Nephron (organoid): Measurements from ENCODE around the gene CREM.
A peak's percentile ranks its signal among the peaks of the same experiment; 100 is the strongest.

Source experiments
- H3K27ac Mint-ChIP-seq, 3 experiments: 2 replicates each; pipeline ENCODE4 v1.8.0; 2020; ENCODE audit warnings: mixed read lengths in 3 of 3, mild to moderate bottlenecking in 2 of 3, moderate library complexity in 1 of 3
- H3K27me3 Mint-ChIP-seq: 2 replicates; pipeline ENCODE4 v1.8.0; 2021; ENCODE audit warnings: low read depth, mild to moderate bottlenecking, moderate library complexity, mixed read lengths
- H3K36me3 Mint-ChIP-seq: 2 replicates; pipeline ENCODE4 v1.8.0; 2020; ENCODE audit warnings: low read depth, mixed read lengths
- H3K4me1 Mint-ChIP-seq: 2 replicates; pipeline ENCODE4 v1.8.0; 2020; ENCODE audit warnings: mixed read lengths
- H3K4me3 Mint-ChIP-seq, 3 experiments: 2 replicates each; pipeline ENCODE4 v1.8.0; 2020; ENCODE audit warnings: mild to moderate bottlenecking in 3 of 3, mixed read lengths in 3 of 3, moderate library complexity in 2 of 3
- H3K9me3 Mint-ChIP-seq: 2 replicates; pipeline ENCODE4 v1.8.0; 2020; ENCODE audit warnings: mixed read lengths
- TF ChIP-seq, protein P1 (sequence below), 3 experiments: fragments of 200-600 bp; sonication (generic); IDR thresholded peaks; one replicate each; pipeline ENCODE4 v1.5.0; 2021; ENCODE audit warnings: antibody characterized with exemption in 3 of 3; ENCODE audit not compliant: unreplicated experiment in 3 of 3

CREM gene

DNA sequence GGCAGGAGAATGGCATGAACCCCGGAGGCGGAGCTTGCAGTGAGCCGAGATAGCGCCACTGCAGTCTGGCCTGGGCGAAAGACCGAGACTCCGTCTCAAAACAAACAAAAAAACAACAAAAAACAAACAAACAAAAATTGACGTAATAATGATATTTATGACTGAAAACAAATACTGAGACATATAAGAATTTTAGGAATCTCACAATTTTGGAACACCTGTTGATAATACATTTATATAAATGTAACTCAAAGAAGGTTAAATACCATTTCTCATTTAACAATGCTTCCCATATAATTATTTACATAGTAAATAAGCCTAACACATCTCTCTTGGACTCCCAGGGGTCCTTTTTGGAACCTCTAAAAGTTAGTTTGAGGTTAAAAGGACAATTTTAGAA is 107.4 kb downstream of the CREM start:
- Mint-ChIP-seq H3K4me3 (no peak overlapping the region), H3K27me3 (no peaks in the 10 kb centered on the region), H3K27ac (no peak overlapping the region), H3K36me3 (no peaks in the 10 kb centered on the region), H3K9me3 (no peaks in the 10 kb centered on the region), H3K4me1 (peaks cover 12% of the 10 kb centered on the region)
- TF ChIP-seq, protein P1, sequence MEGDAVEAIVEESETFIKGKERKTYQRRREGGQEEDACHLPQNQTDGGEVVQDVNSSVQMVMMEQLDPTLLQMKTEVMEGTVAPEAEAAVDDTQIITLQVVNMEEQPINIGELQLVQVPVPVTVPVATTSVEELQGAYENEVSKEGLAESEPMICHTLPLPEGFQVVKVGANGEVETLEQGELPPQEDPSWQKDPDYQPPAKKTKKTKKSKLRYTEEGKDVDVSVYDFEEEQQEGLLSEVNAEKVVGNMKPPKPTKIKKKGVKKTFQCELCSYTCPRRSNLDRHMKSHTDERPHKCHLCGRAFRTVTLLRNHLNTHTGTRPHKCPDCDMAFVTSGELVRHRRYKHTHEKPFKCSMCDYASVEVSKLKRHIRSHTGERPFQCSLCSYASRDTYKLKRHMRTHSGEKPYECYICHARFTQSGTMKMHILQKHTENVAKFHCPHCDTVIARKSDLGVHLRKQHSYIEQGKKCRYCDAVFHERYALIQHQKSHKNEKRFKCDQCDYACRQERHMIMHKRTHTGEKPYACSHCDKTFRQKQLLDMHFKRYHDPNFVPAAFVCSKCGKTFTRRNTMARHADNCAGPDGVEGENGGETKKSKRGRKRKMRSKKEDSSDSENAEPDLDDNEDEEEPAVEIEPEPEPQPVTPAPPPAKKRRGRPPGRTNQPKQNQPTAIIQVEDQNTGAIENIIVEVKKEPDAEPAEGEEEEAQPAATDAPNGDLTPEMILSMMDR (IDR thresholded peaks at IDR 0.05; ENCODE audit: unreplicated experiment in 3 of 3), result no peak

DNA sequence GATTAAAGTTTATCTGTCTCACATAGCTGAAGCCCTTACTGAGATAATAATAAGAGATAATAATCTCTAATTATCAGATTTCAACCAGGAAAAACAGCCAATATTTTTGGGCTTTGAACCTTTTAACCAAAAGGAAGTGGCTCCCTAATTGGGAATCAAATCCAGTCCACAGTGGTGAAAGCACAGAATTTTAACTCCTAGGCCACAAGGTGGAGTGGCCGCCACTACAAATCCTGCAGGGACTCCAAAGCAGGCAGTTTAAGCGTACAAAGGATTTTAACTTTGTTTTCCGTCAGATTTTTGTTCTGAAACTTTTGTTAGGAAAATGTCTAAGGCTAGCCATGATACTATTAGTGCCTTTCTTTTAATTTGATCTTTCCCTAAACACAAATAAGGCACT is 110.1 kb downstream of the CREM start:
- TF ChIP-seq, protein P1 (IDR thresholded peaks at IDR 0.05; ENCODE audit: unreplicated experiment in 3 of 3), result peak; percentile 39 to 51 (median 50)
- no peak overlapping the region for H3K4me3 Mint-ChIP-seq
- no peaks in the 10 kb centered on the region for H3K27me3 Mint-ChIP-seq
- peaks cover 12% of the 10 kb centered on the region for H3K4me1 Mint-ChIP-seq
- no peaks in the 10 kb centered on the region for H3K36me3 Mint-ChIP-seq
- H3K9me3 Mint-ChIP-seq, result no peaks in the 10 kb centered on the region
- no peak overlapping the region for H3K27ac Mint-ChIP-seq

DNA sequence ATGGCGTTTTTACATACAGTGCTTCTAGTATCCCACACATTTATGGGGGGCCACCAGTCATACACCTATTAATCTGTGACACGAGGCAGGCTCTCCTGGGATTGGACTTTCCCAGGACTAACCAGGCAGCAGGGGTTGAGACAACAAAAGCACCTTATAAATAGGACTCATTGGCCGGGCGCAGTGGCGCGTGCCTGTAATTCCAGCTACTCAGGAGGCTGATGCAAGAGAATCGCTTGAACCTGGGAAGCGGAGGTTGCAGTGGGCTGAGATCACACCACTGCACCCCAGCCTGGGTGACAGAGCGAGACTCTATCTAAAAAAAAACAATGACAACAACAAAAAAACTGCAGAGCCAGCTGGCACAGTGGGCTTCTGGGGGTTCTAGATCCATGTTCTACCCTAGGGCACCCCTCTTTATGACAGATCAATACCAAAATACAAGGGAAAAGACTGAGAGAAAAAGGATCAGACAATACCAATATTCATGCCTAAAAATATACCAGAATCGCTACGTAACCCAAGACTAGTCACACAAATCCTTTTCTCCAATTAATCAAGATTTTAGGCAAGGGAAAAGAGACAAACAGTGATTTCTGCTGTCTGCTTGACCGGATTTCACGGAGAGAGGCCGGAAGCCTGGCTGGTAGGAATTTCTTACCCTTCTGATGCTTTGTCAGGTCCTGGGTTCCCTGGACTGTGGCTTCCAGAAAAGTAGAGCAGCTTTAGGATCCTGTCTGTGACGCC is 111.3 kb downstream of the CREM start:
- peaks cover 5% of the 10 kb centered on the region for H3K4me1 Mint-ChIP-seq

DNA sequence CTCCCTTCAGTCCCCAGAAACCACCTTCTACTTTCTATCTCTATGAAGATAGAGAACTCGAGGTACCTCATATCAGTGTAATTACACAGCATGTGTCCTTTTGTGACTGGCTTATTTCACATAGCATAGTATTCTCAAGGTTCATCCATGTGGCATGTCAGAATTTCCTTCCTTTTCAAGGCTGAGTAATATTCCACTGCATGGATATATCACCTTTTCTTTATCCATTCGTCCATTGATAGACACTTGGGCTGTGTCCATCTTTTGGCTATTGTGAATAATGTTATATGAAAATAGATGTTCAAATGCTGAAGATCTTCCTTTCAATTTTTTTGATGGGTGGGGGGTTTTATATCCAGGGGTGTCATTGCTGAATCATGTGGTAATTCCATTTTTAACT is 117.9 kb downstream of the CREM start:
- Mint-ChIP-seq H3K4me3 (no peak overlapping the region), H3K4me1 (no peaks in the 10 kb centered on the region), H3K27ac (no peak overlapping the region), H3K9me3 (no peaks in the 10 kb centered on the region), H3K36me3 (no peaks in the 10 kb centered on the region), H3K27me3 (peaks cover 5% of the 10 kb centered on the region)
- TF ChIP-seq, protein P1 (IDR thresholded peaks at IDR 0.05; ENCODE audit: unreplicated experiment in 3 of 3), result no peak

More for the DNA sequence above, 111.3 kb downstream of the CREM start:
- Mint-ChIP-seq H3K27ac (no peak overlapping the region), H3K4me3 (no peak overlapping the region), H3K27me3 (no peaks in the 10 kb centered on the region), H3K9me3 (no peaks in the 10 kb centered on the region), H3K36me3 (no peaks in the 10 kb centered on the region)
- TF ChIP-seq, protein P1 (IDR thresholded peaks at IDR 0.05; ENCODE audit: unreplicated experiment in 3 of 3), result no peak

DNA sequence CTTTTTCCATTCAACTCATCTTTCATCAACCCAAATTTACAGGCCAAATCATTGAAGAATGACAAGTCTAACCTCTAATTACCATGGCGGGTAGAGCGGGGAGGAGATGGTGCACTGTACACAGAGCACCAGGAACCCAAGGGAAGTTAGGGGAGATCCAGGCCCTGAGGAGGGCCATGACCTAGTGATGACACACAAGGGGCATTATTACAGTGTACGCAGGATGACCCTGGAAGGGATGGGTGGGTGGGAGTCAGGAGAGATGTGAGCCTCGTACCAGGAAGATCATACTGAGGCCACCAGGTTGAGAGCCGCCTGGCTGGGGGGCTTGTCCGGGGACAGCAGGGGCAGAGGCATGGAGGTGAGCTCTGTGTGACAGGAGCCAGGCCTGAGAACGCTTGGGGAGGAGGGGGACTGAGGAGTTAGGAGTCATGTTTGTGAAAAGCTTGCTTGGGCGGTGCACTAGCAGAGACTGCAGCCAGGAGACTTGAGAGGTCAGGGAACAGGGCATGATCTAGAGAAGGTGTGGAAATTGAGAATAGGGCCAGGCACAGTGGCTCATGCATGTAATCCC is 120.2 kb downstream of the CREM start:
- Mint-ChIP-seq H3K4me1 (no peaks in the 10 kb centered on the region), H3K27ac (no peak overlapping the region), H3K9me3 (no peaks in the 10 kb centered on the region), H3K4me3 (no peak overlapping the region), H3K36me3 (no peaks in the 10 kb centered on the region), H3K27me3 (peaks cover 5% of the 10 kb centered on the region)
- TF ChIP-seq, protein P1 (IDR thresholded peaks at IDR 0.05; ENCODE audit: unreplicated experiment in 3 of 3), result no peak
